ACHN (cell line): ENCODE data around the gene KCNJ12.
"Not testable (repeated sequence)": the region's sequence is repeated elsewhere in the genome, so short reads cannot be mapped to it uniquely, and the experiment has no call there.

ENCODE experiments used
- DNase-seq: peaks from one replicate; pipeline ENCODE4 v3.0.0-alpha.2; 2015
- in situ Hi-C: cut with HindIII; loops from 2 replicates; pipeline ENCODE4 v1.10.0; 2017; ENCODE audit warnings: low sequenced_read_pairs, low pct_ligation_motif_present, low pct_unique_long_range_greater_than_20kb

The KCNJ12 gene

GRCh38 chr17:21453144-21453898 is 77.2 kb downstream of the KCNJ12 start:
- in situ Hi-C loops, result no loop called here
- DNase-seq, result no peak

- DNase-seq, in situ Hi-C loops: not testable (repeated sequence)
These were observed 77.8 kb downstream of the KCNJ12 start for GRCh38 chr17:21454006-21454405.

- in situ Hi-C loops, result no loop called here
- DNase-seq, result no peak
These were observed 78.3 kb downstream of the KCNJ12 start for GRCh38 chr17:21454441-21454840.

GRCh38 chr17:21455761-21456160 is 79.6 kb downstream of the KCNJ12 start:
- in situ Hi-C loops, result no loop called here
- no peak for DNase-seq

- DNase-seq, in situ Hi-C loops: not testable (repeated sequence)
These were observed 80.3 kb downstream of the KCNJ12 start for GRCh38 chr17:21456449-21456848.

DNA sequence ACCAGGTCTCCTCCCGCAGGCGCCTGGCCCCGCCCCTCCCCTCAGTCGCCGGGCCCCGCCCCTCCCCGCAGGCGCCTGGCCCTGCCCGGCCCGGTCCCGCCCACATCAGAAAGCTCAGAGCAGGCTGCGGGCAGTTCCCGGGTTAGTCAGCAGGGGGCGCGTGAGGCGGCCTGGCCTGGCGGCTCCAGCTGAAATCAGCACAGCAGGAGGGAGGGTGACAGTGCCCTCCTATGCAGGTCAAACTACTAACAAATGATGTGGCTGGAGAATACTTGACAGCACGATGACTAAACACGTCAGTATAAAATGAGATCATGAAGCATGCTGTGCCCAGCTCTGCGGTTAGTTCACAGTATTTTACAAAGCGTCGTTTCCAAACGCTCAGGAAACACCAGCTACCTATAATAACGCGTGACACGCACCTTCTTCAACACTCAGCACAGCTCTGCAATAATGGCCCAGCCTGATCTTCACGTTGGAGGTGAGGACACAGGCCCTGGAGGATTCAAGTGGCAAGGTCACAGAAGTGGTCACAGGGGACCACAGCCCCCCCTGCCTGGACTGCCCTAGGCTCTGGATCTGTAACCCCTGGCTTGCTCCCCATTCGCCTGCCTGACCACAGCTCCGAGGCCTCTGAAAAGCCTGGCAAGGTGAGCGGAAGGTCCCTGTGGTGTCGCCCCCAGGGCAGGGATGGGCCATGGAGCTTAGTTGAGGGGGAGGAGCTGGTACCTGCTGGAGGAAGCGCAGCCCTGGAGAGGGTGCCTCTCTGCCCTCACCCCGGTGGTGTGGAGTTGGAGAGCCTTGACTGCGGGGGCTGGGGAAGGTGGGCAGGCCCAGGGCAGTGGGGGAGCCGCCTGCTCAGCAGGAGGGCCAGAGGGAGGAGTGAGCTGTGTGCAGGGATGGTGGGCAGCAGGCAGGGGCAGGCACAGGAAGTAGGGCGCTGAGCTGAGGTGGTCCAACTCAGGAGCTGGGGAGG is 81.2 kb downstream of the KCNJ12 start:
- in situ Hi-C loops, result no loop called here
- DNase-seq, result peak; percentile 90

DNA sequence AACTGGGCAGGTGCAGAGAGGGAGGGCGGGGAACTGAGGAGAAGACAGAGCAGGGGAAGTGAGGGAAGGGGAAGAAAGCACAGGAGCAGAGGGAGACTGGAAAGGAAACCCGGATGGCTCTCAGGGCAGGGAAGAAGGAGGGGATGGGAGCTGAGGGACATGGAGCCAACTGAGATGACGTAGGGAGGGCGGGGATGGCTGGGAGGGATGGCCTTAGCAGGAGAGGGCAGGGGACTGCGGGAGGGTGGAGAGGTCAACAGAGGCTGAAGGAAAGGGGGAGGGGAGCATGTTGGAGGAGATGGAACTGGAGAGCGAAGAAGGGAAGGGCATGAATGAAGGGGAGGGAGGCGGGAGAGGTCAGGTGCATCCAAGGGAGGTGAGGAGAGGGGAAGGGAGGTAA is 81.9 kb downstream of the KCNJ12 start:
- DNase-seq, result no peak
- in situ Hi-C loops, result no loop called here

GRCh38 chr17:21459536-21459935 is 83.4 kb downstream of the KCNJ12 start:
- in situ Hi-C loops, result no loop called here
- DNase-seq, result no peak

- DNase-seq, result no peak
These were observed 84.2 kb downstream of the KCNJ12 start for GRCh38 chr17:21460358-21460757.

GRCh38 chr17:21462237-21462636 is 86.1 kb downstream of the KCNJ12 start:
- in situ Hi-C loops, result no loop called here
- DNase-seq, result no peak

More at GRCh38 chr17:21460358-21460757, 84.2 kb downstream of the KCNJ12 start:
- in situ Hi-C loops, result no loop called here

GRCh38 chr17:21463204-21463661 is 87.1 kb downstream of the KCNJ12 start:
- in situ Hi-C loops, result no loop called here
- DNase-seq, result no peak

- in situ Hi-C loops, result no loop called here
- no peak for DNase-seq
These were observed 87.7 kb downstream of the KCNJ12 start for GRCh38 chr17:21463779-21464407.

DNA sequence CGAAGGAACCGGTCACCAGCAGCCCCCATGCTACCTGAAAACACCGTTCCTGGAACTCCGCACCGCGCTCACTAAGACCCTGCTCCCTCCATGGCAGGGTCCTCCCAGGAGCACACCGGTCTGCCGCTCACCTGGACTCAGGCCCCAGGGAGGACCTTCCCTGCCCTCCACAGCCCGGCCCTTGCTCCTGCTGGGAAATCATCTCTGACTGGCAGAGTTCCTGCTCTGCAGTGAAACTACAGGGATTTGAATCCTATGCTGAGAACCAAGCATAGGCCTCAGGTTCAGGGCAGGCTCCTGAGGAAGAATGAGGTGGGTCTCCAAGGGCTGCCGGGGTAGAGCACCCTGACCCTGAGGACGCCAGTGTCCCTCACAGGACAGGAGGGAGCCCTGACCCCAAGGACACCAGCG is 88.5 kb downstream of the KCNJ12 start:
- DNase-seq, result no peak
- in situ Hi-C loops, result no loop called here

DNA sequence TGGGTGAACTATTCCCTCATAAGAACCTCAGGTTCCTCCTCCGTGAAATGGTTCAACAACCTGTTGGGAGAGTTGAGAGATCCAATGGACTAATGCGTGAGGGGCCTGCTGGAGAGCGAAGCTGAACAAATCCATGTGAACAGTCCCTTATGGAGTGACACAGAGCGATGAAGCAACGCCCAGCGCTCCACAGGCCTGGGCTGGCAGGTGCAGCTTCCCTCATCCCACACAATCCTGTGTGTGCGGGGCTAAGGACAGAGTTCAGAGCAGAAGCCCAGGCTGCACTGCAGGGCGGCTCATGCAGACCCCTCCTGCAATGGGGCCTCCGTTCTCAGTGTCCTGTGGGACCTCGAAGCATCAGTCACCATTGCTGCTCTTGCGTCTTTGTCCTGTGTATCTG is 90.4 kb downstream of the KCNJ12 start:
- in situ Hi-C loops, result no loop called here
- DNase-seq, result no peak

DNA sequence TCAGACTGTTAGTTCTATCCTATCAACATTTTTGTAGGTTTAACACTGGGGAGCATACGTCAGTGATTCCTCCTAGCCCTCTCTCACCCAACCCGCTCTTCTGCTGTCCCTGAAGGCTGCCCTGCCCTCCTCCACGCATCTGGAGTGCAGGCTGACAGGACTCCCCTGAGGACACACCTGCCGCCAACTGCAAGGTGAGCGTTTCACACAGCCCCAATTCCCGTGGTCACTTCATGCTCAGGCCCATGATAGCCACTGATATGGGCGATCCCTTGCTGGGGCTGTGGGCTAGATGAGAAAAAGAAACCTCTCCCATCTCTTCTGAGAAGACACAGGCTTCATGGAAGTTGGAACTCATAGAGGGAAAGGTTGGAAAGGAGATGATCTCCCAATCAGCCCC is 91.0 kb downstream of the KCNJ12 start:
- in situ Hi-C loops, result no loop called here
- no peak for DNase-seq

- DNase-seq, result no peak
- in situ Hi-C loops, result no loop called here
These were observed 91.8 kb downstream of the KCNJ12 start for GRCh38 chr17:21467739-21468490.
